ENCODE data around the gene TSTD1. TPM values are rescaled to one million over a fixed set of nuclear protein-coding genes. Genes with fewer than 3 reads are reported as not detected.
"Not testable (repeated sequence)": the region's sequence is repeated elsewhere in the genome, so short reads cannot be mapped to it uniquely, and the experiment has no call there.

Gene TSTD1
- polyA plus RNA-seq, 1 experiment, result 0.26 TPM

GRCh38 chr1:161069241-161069640 is 30.5 kb upstream of the TSTD1 start:
- Histone ChIP-seq H3K36me3 (ENCODE audit: control insufficient read depth, insufficient read depth, low read length) (no peaks in the 10 kb centered on the region), H3K27me3 (ENCODE audit: control insufficient read depth, insufficient read depth, low read length) (no peaks in the 10 kb centered on the region; the same call in 1 of the 2 replicates), H3K4me3 (ENCODE audit: low read depth, low read length) (no peak overlapping the region)
- no peak for TF ChIP-seq CTCF (IDR thresholded peaks at IDR 0.05; ENCODE audit: insufficient read depth, low read depth, low read length)
- ChIA-PET CTCF (interaction anchor here (1.3 to 12.3 kb wide), 4 partner anchors 10 to 28 kb away, joined by 4 to 132 read pairs (median 10); partner anchors contain the start of gene KLHDC9), POLR2A (no interaction called here)
- DNase-seq (ENCODE audit: low read depth), result no peak

GRCh38 chr1:161068306-161069234 is 29.8 kb upstream of the TSTD1 start:
- Histone ChIP-seq H3K27me3 (ENCODE audit: control insufficient read depth, insufficient read depth, low read length) (no peaks in the 10 kb centered on the region; the same call in 1 of the 2 replicates), H3K36me3 (ENCODE audit: control insufficient read depth, insufficient read depth, low read length) (no peaks in the 10 kb centered on the region), H3K4me3 (ENCODE audit: low read depth, low read length) (no peak overlapping the region)
- ChIA-PET POLR2A (no interaction called here), CTCF (interaction anchor here (0.7 to 3.0 kb wide), 3 partner anchors 11 to 28 kb away, joined by 3 to 13 read pairs (median 7); no protein-coding TSS in a partner anchor)
- DNase-seq (ENCODE audit: low read depth), result no peak
- TF ChIP-seq CTCF (IDR thresholded peaks at IDR 0.05; ENCODE audit: insufficient read depth, low read depth, low read length), result no peak

GRCh38 chr1:161066694-161067093 is 27.9 kb upstream of the TSTD1 start:
- CTCF ChIA-PET, result interaction anchor here (3.0 kb wide), 1 partner anchor 30 kb away, joined by 13 read pairs; no protein-coding TSS in a partner anchor
- no peak for DNase-seq (ENCODE audit: low read depth)
- no peak for TF ChIP-seq CTCF (IDR thresholded peaks at IDR 0.05; ENCODE audit: insufficient read depth, low read depth, low read length)
- POLR2A ChIA-PET, result no interaction called here
- Histone ChIP-seq H3K27me3 (ENCODE audit: control insufficient read depth, insufficient read depth, low read length) (no peaks in the 10 kb centered on the region; the same call in 1 of the 2 replicates), H3K4me3 (ENCODE audit: low read depth, low read length) (no peak overlapping the region), H3K36me3 (ENCODE audit: control insufficient read depth, insufficient read depth, low read length) (no peaks in the 10 kb centered on the region)

- CTCF ChIA-PET, result interaction anchor here (1.0 to 1.9 kb wide), 2 partner anchors 14 to 24 kb away, joined by 3 to 6 read pairs; no protein-coding TSS in a partner anchor
- H3K36me3 ChIP-seq (ENCODE audit: control insufficient read depth, insufficient read depth, low read length); DNase-seq (ENCODE audit: low read depth); POLR2A ChIA-PET; H3K4me3 ChIP-seq (ENCODE audit: low read depth, low read length); H3K27me3 ChIP-seq (ENCODE audit: control insufficient read depth, insufficient read depth, low read length): not testable (repeated sequence)
Observed at GRCh38 chr1:161065681-161066080, 26.9 kb upstream of the TSTD1 start.

DNA sequence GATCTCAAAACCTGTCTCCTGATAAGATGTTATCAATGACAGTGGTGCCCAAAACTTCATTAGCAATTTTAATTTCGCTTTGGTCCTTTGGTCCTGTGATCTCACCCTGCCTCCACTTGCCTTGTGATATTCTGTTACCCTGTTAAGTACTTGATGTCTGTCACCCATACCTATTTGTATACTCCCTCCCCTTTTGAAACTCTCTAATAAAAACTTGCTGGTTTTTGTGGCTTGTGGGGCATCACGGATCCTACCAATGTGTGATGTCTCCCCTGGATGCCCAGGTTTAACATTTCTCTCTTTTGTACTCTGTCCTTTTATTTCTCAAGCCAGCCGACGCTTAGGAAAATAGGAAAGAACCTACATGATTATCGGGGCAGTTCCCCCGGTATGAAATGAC is 25.2 kb upstream of the TSTD1 start:
- POLR2A ChIA-PET; H3K36me3 ChIP-seq (ENCODE audit: control insufficient read depth, insufficient read depth, low read length); H3K4me3 ChIP-seq (ENCODE audit: low read depth, low read length); CTCF ChIA-PET; DNase-seq (ENCODE audit: low read depth); H3K27me3 ChIP-seq (ENCODE audit: control insufficient read depth, insufficient read depth, low read length): not testable (repeated sequence)

DNA sequence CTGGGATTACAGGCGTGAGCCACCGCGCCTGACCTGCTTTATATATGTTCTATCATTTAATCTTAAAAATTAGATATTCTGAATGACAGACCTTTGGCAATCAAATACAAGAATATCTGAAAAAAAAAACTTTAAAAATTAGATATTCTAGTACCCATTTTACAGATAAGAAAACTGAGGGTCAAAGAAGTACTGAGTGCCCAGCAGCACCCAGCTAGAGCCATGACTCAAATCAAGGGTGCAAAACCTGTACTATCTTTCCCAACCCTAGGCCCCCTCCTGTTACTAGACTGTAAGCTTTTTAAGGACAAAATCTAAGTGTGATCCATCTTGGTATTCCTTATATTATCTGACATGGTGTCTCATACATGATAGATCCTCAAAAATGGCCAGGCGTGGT is 22.7 kb upstream of the TSTD1 start:
- H3K36me3 ChIP-seq (ENCODE audit: control insufficient read depth, insufficient read depth, low read length), result no peaks in the 10 kb centered on the region
- ChIA-PET CTCF (interaction anchor here (1.1 to 1.8 kb wide), 3 partner anchors 10 to 37 kb away, joined by 4 to 5 read pairs (median 5); partner anchors contain the start of genes KLHDC9 and USF1), POLR2A (no interaction called here)
- no peak for DNase-seq (ENCODE audit: low read depth)
- H3K27me3 ChIP-seq (ENCODE audit: control insufficient read depth, insufficient read depth, low read length), result no peaks in the 10 kb centered on the region; the same call in 1 of the 2 replicates
- no peak for TF ChIP-seq CTCF (IDR thresholded peaks at IDR 0.05; ENCODE audit: insufficient read depth, low read depth, low read length)
- H3K4me3 ChIP-seq (ENCODE audit: low read depth, low read length), result no peak overlapping the region

All from BJ (cell line).